ENCODE data around the gene FAM193B.

The FAM193B gene

DNA sequence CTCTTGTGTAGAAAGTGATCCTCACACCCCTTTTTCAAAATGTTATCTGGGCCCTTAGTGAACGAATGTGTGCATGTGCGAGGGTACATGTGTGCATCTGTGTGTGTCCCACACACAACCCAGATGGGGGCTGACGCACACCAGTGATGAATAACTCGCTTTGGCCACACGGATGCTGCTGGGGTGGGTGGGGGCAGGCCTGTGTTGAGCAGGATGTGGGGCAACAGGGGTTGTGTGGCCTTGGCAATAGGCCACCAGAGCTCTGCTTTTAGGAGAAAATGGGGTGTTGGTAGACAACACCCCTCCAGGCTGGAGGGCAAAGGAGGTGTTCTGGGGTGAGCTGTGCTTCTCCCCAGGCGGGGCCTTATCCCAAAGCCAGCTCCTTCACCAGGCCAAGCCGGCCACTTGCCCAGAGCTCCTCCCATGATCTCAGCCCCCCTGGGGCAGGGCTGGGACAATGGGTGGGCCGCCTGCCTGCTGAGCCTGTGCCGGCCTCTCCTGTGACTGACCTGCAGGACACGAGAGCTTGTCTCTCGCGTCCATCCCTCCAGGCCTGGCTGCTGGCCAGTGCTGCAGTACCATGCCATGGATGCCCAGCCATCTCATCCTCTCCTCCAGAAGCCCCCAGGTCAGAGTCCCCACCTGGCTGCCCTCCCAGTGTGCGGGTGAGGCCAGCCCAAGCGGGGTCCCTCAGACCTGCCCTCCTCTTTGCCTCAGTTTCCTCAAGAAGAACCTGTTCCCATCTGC, 82.6 kb downstream of the FAM193B start:
- no peak for DNase-seq (ENCODE audit: low read depth in 2 of 3, low spot score in 1 of 3)

DNA sequence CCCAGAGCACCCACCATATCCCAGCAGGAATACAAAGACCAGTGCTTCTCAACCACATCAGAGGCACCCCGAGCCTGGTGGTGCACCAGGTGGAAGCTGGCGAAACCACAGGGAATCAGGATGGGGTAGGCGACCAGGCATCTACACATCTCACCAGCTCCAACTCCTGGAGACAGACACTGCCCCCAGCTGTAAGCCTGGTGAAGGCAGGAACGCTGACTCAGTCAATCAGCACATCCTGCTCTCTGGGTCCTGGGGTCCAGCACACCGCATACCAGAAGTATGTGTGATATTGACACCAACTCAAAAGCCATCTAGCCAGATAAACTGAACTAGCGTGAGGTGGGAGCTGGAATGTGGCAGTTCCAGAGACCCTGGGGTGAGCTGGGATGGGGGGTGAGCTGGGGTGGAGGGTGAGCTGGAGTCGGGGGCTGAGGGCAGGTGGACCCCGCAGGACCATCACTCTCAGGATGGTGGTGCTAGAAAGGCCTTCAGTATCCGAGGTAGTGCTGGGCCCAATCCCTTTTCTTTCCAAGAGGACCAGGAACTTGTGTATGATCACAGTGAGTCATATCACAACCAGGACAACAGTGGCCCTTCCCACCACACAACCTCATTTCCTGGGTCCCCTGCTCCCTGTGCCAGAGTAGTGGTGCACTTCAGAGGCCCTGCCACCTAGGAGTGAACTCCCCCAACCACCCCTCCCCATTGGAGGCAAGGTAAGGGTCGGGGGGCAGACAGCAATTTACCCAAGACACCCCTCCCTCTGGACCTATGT, 83.4 kb downstream of the FAM193B start:
- DNase-seq (ENCODE audit: low read depth in 2 of 3, low spot score in 1 of 3): no peak
